Measurements from ENCODE around the gene GABPB2. TPM values are rescaled to one million over a fixed set of nuclear protein-coding genes. Genes with fewer than 3 reads are reported as not detected.

The GABPB2 gene
- total RNA-seq, 1 experiment from 2014 or later, result 8.1 TPM

- DNase-seq (ENCODE audit: low read depth, low spot score), result no peak
- ChIA-PET POLR2A (no interaction called here), CTCF (interaction anchor here (1.1 kb wide), 1 partner anchor 44 kb away, joined by 4 read pairs; no protein-coding TSS in a partner anchor)
- H3K4me3 ChIP-seq (ENCODE audit: low read depth in 2 of 2, low read length in 2 of 2), result no peak overlapping the region
- H3K9me3 ChIP-seq (ENCODE audit: control insufficient read depth, insufficient read depth, low read depth, low read length), result no peaks in the 10 kb centered on the region
- peaks cover 7% of the 10 kb centered on the region; the same call in 1 of the 2 replicates for H3K4me1 ChIP-seq (ENCODE audit: control insufficient read depth, insufficient read depth, low read length)
- intact Hi-C loops (cut with micrococcal nuclease; ENCODE audit: unreplicated experiment), result no loop called here
- H3K27me3 ChIP-seq (ENCODE audit: control insufficient read depth, insufficient read depth, low read length), result no peaks in the 10 kb centered on the region
- BruUV-seq (replicated peaks), result no TSS peak
- H3K27ac ChIP-seq (ENCODE audit: low read length), result no peak overlapping the region
- TF ChIP-seq CTCF (IDR thresholded peaks at IDR 0.05), result no peak
- no peak for TF ChIP-seq REST (IDR thresholded peaks at IDR 0.05; ENCODE audit: insufficient read depth in 1 of 2, low read depth in 2 of 2, low read length in 1 of 2)
- TF ChIP-seq TCF7L2 (IDR thresholded peaks at IDR 0.05; ENCODE audit: low read depth, low read length), result no peak
- TF ChIP-seq POLR2AphosphoS5 (IDR thresholded peaks at IDR 0.05; ENCODE audit: low read depth, low read length), result no peak
- TF ChIP-seq SIN3A (IDR thresholded peaks at IDR 0.05; ENCODE audit: borderline replicate concordance, insufficient read depth, low read depth, low read length), result no peak
- H3K36me3 ChIP-seq (ENCODE audit: control insufficient read depth, insufficient read depth, low read length), result no peaks in the 10 kb centered on the region
- no peak for ATAC-seq
- in situ Hi-C loops (cut with HindIII; ENCODE audit: low pct_unique_long_range_greater_than_20kb, low sequenced_read_pairs), result no loop called here
Measured at GRCh38 chr1:151143986-151144385, 73.4 kb downstream of the GABPB2 start.

GRCh38 chr1:151144474-151145303 lies 74.1 kb downstream of the GABPB2 start:
- TF ChIP-seq SIN3A (IDR thresholded peaks at IDR 0.05; ENCODE audit: borderline replicate concordance, insufficient read depth, low read depth, low read length), result no peak
- no peak for TF ChIP-seq CTCF (IDR thresholded peaks at IDR 0.05)
- no peak for TF ChIP-seq POLR2AphosphoS5 (IDR thresholded peaks at IDR 0.05; ENCODE audit: low read depth, low read length)
- intact Hi-C loops (cut with micrococcal nuclease; ENCODE audit: unreplicated experiment), result no loop called here
- in situ Hi-C loops (cut with HindIII; ENCODE audit: low pct_unique_long_range_greater_than_20kb, low sequenced_read_pairs), result no loop called here
- BruUV-seq (replicated peaks), result no TSS peak
- H3K36me3 ChIP-seq (ENCODE audit: control insufficient read depth, insufficient read depth, low read length), result no peaks in the 10 kb centered on the region
- no peaks in the 10 kb centered on the region for H3K9me3 ChIP-seq (ENCODE audit: control insufficient read depth, insufficient read depth, low read depth, low read length)
- CTCF ChIA-PET, result interaction anchor here (0.6 to 0.9 kb wide), 2 partner anchors 45 to 59 kb away, joined by 6 to 9 read pairs; no protein-coding TSS in a partner anchor
- DNase-seq (ENCODE audit: low read depth, low spot score), result no peak
- no peaks in the 10 kb centered on the region for H3K27me3 ChIP-seq (ENCODE audit: control insufficient read depth, insufficient read depth, low read length)
- POLR2A ChIA-PET, result no interaction called here
- no peak overlapping the region for H3K4me3 ChIP-seq (ENCODE audit: low read depth in 2 of 2, low read length in 2 of 2)
- H3K4me1 ChIP-seq (ENCODE audit: control insufficient read depth, insufficient read depth, low read length), result peaks cover 7% of the 10 kb centered on the region; the same call in 1 of the 2 replicates
- ATAC-seq, result no peak
- H3K27ac ChIP-seq (ENCODE audit: low read length), result no peak overlapping the region

All from Panc1 (cell line).